HG03342 (cell line): Measurements from ENCODE around the gene SORBS1.

Experiments
- ATAC-seq: cut with Tn5 transposase; IDR thresholded peaks from one replicate; pipeline ENCODE4 v1.9.1; 2021; ENCODE audit warnings: mild to moderate bottlenecking, moderate library complexity; ENCODE audit not compliant: unreplicated experiment

The SORBS1 gene

GRCh38 chr10:95542330-95542729 is 18.8 kb downstream of the SORBS1 start:
- ATAC-seq: no peak

GRCh38 chr10:95540514-95541052 is 20.6 kb downstream of the SORBS1 start:
- ATAC-seq: no peak

GRCh38 chr10:95539560-95540284 is 21.4 kb downstream of the SORBS1 start:
- ATAC-seq: no peak

GRCh38 chr10:95538412-95538811 is 22.8 kb downstream of the SORBS1 start:
- no peak for ATAC-seq

- no peak for ATAC-seq
Measured at GRCh38 chr10:95537542-95537927, 23.6 kb downstream of the SORBS1 start.

- ATAC-seq: no peak
Measured at GRCh38 chr10:95536894-95537541, 24.2 kb downstream of the SORBS1 start.

GRCh38 chr10:95536017-95536416 is 25.2 kb downstream of the SORBS1 start:
- ATAC-seq: no peak

- ATAC-seq: no peak
Measured at GRCh38 chr10:95535526-95535925, 25.6 kb downstream of the SORBS1 start.

GRCh38 chr10:95533590-95533989 is 27.6 kb downstream of the SORBS1 start:
- ATAC-seq: no peak

- ATAC-seq: no peak
Measured at GRCh38 chr10:95532536-95532935, 28.6 kb downstream of the SORBS1 start.

GRCh38 chr10:95531994-95532399 is 29.2 kb downstream of the SORBS1 start:
- ATAC-seq: peak; percentile 58

GRCh38 chr10:95531058-95531809 is 29.9 kb downstream of the SORBS1 start:
- ATAC-seq: no peak

GRCh38 chr10:95530561-95530960 is 30.6 kb downstream of the SORBS1 start:
- no peak for ATAC-seq

GRCh38 chr10:95530029-95530428 is 31.1 kb downstream of the SORBS1 start:
- ATAC-seq: no peak

GRCh38 chr10:95526044-95526443 is 35.1 kb downstream of the SORBS1 start:
- no peak for ATAC-seq

- ATAC-seq: no peak
Measured at GRCh38 chr10:95525033-95525418, 36.1 kb downstream of the SORBS1 start.

- no peak for ATAC-seq
Measured at GRCh38 chr10:95524358-95525032, 36.7 kb downstream of the SORBS1 start.

GRCh38 chr10:95522117-95522516 is 39.1 kb downstream of the SORBS1 start:
- ATAC-seq: no peak

- ATAC-seq: no peak
Measured at GRCh38 chr10:95520617-95521016, 40.6 kb downstream of the SORBS1 start.

GRCh38 chr10:95518455-95519452 is 42.4 kb downstream of the SORBS1 start:
- no peak for ATAC-seq
